ENCODE data around the gene RAPSN.
A peak's percentile ranks its signal among the peaks of the same experiment; 100 is the strongest.

RAPSN gene

GRCh38 chr11:47431356-47432083, 17.4 kb downstream of the RAPSN start:
- peaks cover 7% of the 10 kb centered on the region for H3K4me1 Mint-ChIP-seq (ENCODE audit: low read depth)
- no peak overlapping the region for H3K4me3 Mint-ChIP-seq
- H3K27me3 Mint-ChIP-seq, result no peaks in the 10 kb centered on the region
- no peaks in the 10 kb centered on the region for H3K36me3 Mint-ChIP-seq (ENCODE audit: low read depth)
- no peaks in the 10 kb centered on the region for H3K9me3 Mint-ChIP-seq
- no peak overlapping the region for H3K27ac Mint-ChIP-seq

- H3K36me3 Mint-ChIP-seq (ENCODE audit: low read depth), result peaks cover 9% of the 10 kb centered on the region
- no peak overlapping the region for H3K27ac Mint-ChIP-seq
- H3K27me3 Mint-ChIP-seq, result no peaks in the 10 kb centered on the region
- no peak overlapping the region for H3K4me3 Mint-ChIP-seq
- H3K9me3 Mint-ChIP-seq, result no peaks in the 10 kb centered on the region
- peaks cover 16% of the 10 kb centered on the region for H3K4me1 Mint-ChIP-seq (ENCODE audit: low read depth)
These were observed 18.4 kb downstream of the RAPSN start for GRCh38 chr11:47430524-47430923.

GRCh38 chr11:47426062-47426956, 22.6 kb downstream of the RAPSN start, which contains the start of gene PSMC3:
TSS of gene PSMC3 (minus strand) at chr11:47426439. CDS start at chr11:47426279, 160 bp downstream.
- no peaks in the 10 kb centered on the region for H3K9me3 Mint-ChIP-seq
- peak within 1 kb of the TSS; percentile 94 for H3K4me3 Mint-ChIP-seq
- peaks cover 30% of the 10 kb centered on the region for H3K36me3 Mint-ChIP-seq (ENCODE audit: low read depth)

GRCh38 chr11:47425611-47426010, 23.3 kb downstream of the RAPSN start:
- no peaks in the 10 kb centered on the region for H3K27me3 Mint-ChIP-seq
- peaks cover 35% of the 10 kb centered on the region for H3K4me1 Mint-ChIP-seq (ENCODE audit: low read depth)
- H3K4me3 Mint-ChIP-seq, result peak overlapping the region; percentile 94
- H3K27ac Mint-ChIP-seq, result peak overlapping the region; percentile 100
- no peaks in the 10 kb centered on the region for H3K9me3 Mint-ChIP-seq
- H3K36me3 Mint-ChIP-seq (ENCODE audit: low read depth), result peaks cover 37% of the 10 kb centered on the region

More at GRCh38 chr11:47426062-47426956, 22.6 kb downstream of the RAPSN start, which contains the start of gene PSMC3:
- peaks cover 35% of the 10 kb centered on the region for H3K4me1 Mint-ChIP-seq (ENCODE audit: low read depth)
- no peaks in the 10 kb centered on the region for H3K27me3 Mint-ChIP-seq
- H3K27ac Mint-ChIP-seq, result peak within 1 kb of the TSS; percentile 100

- Mint-ChIP-seq H3K4me1 (ENCODE audit: low read depth) (peaks cover 1% of the 10 kb centered on the region), H3K27ac (no peak overlapping the region), H3K27me3 (no peaks in the 10 kb centered on the region), H3K9me3 (no peaks in the 10 kb centered on the region), H3K4me3 (no peak overlapping the region), H3K36me3 (ENCODE audit: low read depth) (peaks cover 44% of the 10 kb centered on the region)
These were observed 30.3 kb downstream of the RAPSN start for GRCh38 chr11:47418454-47419259.

GRCh38 chr11:47417712-47418111, 31.2 kb downstream of the RAPSN start:
- no peaks in the 10 kb centered on the region for H3K27me3 Mint-ChIP-seq
- H3K4me1 Mint-ChIP-seq (ENCODE audit: low read depth), result no peaks in the 10 kb centered on the region
- H3K27ac Mint-ChIP-seq, result no peak overlapping the region
- H3K36me3 Mint-ChIP-seq (ENCODE audit: low read depth), result peaks cover 47% of the 10 kb centered on the region
- no peak overlapping the region for H3K4me3 Mint-ChIP-seq
- no peaks in the 10 kb centered on the region for H3K9me3 Mint-ChIP-seq

- Mint-ChIP-seq H3K27me3 (no peaks in the 10 kb centered on the region), H3K4me1 (ENCODE audit: low read depth) (no peaks in the 10 kb centered on the region), H3K4me3 (no peak overlapping the region), H3K27ac (no peak overlapping the region), H3K9me3 (no peaks in the 10 kb centered on the region), H3K36me3 (ENCODE audit: low read depth) (peaks cover 42% of the 10 kb centered on the region)
These were observed 32.9 kb downstream of the RAPSN start for GRCh38 chr11:47415949-47416472.

- H3K27me3 Mint-ChIP-seq, result no peaks in the 10 kb centered on the region
- H3K4me3 Mint-ChIP-seq, result no peak overlapping the region
- H3K27ac Mint-ChIP-seq, result no peak overlapping the region
These were observed 33.7 kb downstream of the RAPSN start for GRCh38 chr11:47415091-47415854.

GRCh38 chr11:47414685-47415070, 34.3 kb downstream of the RAPSN start:
- Mint-ChIP-seq H3K27me3 (no peaks in the 10 kb centered on the region), H3K4me3 (no peak overlapping the region), H3K9me3 (no peaks in the 10 kb centered on the region), H3K36me3 (ENCODE audit: low read depth) (peaks cover 29% of the 10 kb centered on the region), H3K27ac (no peak overlapping the region), H3K4me1 (ENCODE audit: low read depth) (no peaks in the 10 kb centered on the region)

More at GRCh38 chr11:47415091-47415854, 33.7 kb downstream of the RAPSN start:
- Mint-ChIP-seq H3K9me3 (no peaks in the 10 kb centered on the region), H3K36me3 (ENCODE audit: low read depth) (peaks cover 35% of the 10 kb centered on the region), H3K4me1 (ENCODE audit: low read depth) (no peaks in the 10 kb centered on the region)

GRCh38 chr11:47413908-47414684, 34.8 kb downstream of the RAPSN start:
- Mint-ChIP-seq H3K4me3 (no peak overlapping the region), H3K9me3 (no peaks in the 10 kb centered on the region), H3K27ac (no peak overlapping the region), H3K27me3 (no peaks in the 10 kb centered on the region), H3K36me3 (ENCODE audit: low read depth) (peaks cover 25% of the 10 kb centered on the region), H3K4me1 (ENCODE audit: low read depth) (peaks cover 5% of the 10 kb centered on the region)

- H3K9me3 Mint-ChIP-seq, result no peaks in the 10 kb centered on the region
- no peaks in the 10 kb centered on the region for H3K27me3 Mint-ChIP-seq
- no peak overlapping the region for H3K4me3 Mint-ChIP-seq
- peaks cover 18% of the 10 kb centered on the region for H3K36me3 Mint-ChIP-seq (ENCODE audit: low read depth)
- peaks cover 6% of the 10 kb centered on the region for H3K4me1 Mint-ChIP-seq (ENCODE audit: low read depth)
- no peak overlapping the region for H3K27ac Mint-ChIP-seq
These were observed 35.6 kb downstream of the RAPSN start for GRCh38 chr11:47413351-47413750.

GRCh38 chr11:47411884-47412746, 36.8 kb downstream of the RAPSN start:
- Mint-ChIP-seq H3K27ac (no peak overlapping the region), H3K27me3 (no peaks in the 10 kb centered on the region), H3K36me3 (ENCODE audit: low read depth) (peaks cover 10% of the 10 kb centered on the region), H3K4me1 (ENCODE audit: low read depth) (peaks cover 14% of the 10 kb centered on the region), H3K9me3 (no peaks in the 10 kb centered on the region), H3K4me3 (no peak overlapping the region)
